H1 (cell line): ENCODE data around the gene YTHDC2. TPM values are rescaled to one million over a fixed set of nuclear protein-coding genes. Genes with fewer than 3 reads are reported as not detected.

ENCODE experiments used
- CHD7 ChIP-seq: fragments of 300-600 bp; sonication (generic); IDR thresholded peaks from 2 replicates; pipeline ENCODE4 v1.7.1; 2012; ENCODE audit warnings: low read length, moderate library complexity, mild to moderate bottlenecking, inconsistent platforms; ENCODE audit not compliant: insufficient replicate concordance
- CREB1 ChIP-seq: IDR thresholded peaks from 2 replicates; pipeline ENCODE4 v1.6.1; 2012; ENCODE audit warnings: inconsistent platforms
- JUN ChIP-seq: IDR thresholded peaks from 2 replicates; pipeline ENCODE4 v1.6.1; 2011; ENCODE audit warnings: low read depth, mild to moderate bottlenecking, improper control_type of control experiment, low read length
- polyA plus RNA-seq, 7 experiments: library from polyadenylated mRNA; depleted of rRNA in 3 of 7; stranded (reverse) in 5 of 7; unstranded in 2 of 7; fragments of >200 nt in 5 of 7; fragments of 200-250 nt in 2 of 7; gene quantifications; 1 replicate in 5 of 7; 2 replicates in 1 of 7; 4 replicates in 1 of 7; pipeline versions ENCODE4 v1.2.1 to v1.2.3, GENCODE V29; 2011 to 2013; ENCODE audit warnings: missing spikeins in 2 of 7, mixed read lengths in 2 of 7
- total RNA-seq: library from RNA; stranded (reverse); fragmentation: NEBNext Ultra II Directional; extraction: Animal tissue kit (Norgen Biotek cat#: 25700); gene quantifications from 2 replicates; pipeline ENCODE4 v1.2.1, GENCODE V29; 2021

YTHDC2 gene
- total and polyA plus RNA-seq, 2 of the 8 experiments (the other 6 are each of a cell fraction or from before 2014, with no cell fraction given), result 4.3 to 20.1 TPM

- no peak for TF ChIP-seq CHD7
- TF ChIP-seq JUN, result no peak
- TF ChIP-seq CREB1, result no peak
These were observed 84.7 kb downstream of the YTHDC2 start (continued) for GRCh38 chr5:113598150-113598549.
